CD4-positive, alpha-beta memory T cell (primary cell): Measurements from ENCODE around the gene CDC42BPG. TPM values are rescaled to one million over a fixed set of nuclear protein-coding genes. Genes with fewer than 3 reads are reported as not detected.

Experiments used
- CTCF ChIA-PET: fragments of 350-600 bp; sonication (Branson Sonifier 250); formaldehyde crosslinking; loops from one replicate; lab custom pipeline; 2021; ENCODE audit warnings: inconsistent platforms; ENCODE audit not compliant: partially characterized antibody; lab: Charles Lee
- POLR2A ChIA-PET: fragments of 350-600 bp; sonication (Branson Sonifier 250); formaldehyde crosslinking; loops from one replicate; lab custom pipeline; 2021; ENCODE audit not compliant: partially characterized antibody; lab: Charles Lee
- DNase-seq, 5 donors: peaks; one replicate each; pipeline versions ENCODE4 v3.0.0 to v3.0.0-alpha.2; 2020 to 2022; ENCODE audit warnings: mixed read lengths in 1 of 5
- H3K27ac ChIP-seq: one replicate; pipeline ENCODE4 v1.7.0; 2013; ENCODE audit warnings: low read depth, low read length
- H3K27me3 ChIP-seq: 2 replicates; pipeline ENCODE4 v1.7.0; 2013; ENCODE audit warnings: mild to moderate bottlenecking, low read length, moderate library complexity; ENCODE audit not compliant: insufficient read depth
- H3K36me3 ChIP-seq: 2 replicates; pipeline ENCODE4 v1.7.0; 2013; ENCODE audit warnings: mild to moderate bottlenecking, low read length, moderate library complexity; ENCODE audit not compliant: insufficient read depth
- H3K4me1 ChIP-seq: 2 replicates; pipeline ENCODE4 v1.7.0; 2013; ENCODE audit warnings: mild to moderate bottlenecking, low read length, moderate library complexity; ENCODE audit not compliant: insufficient read depth
- H3K4me3 ChIP-seq, 2 donors: one replicate each; pipeline ENCODE4 v1.7.0; 2013; ENCODE audit warnings: low read length in 2 of 2, mild to moderate bottlenecking in 1 of 2
- H3K9me3 ChIP-seq, 2 donors: one replicate each; pipeline ENCODE4 v1.7.0; 2013; ENCODE audit warnings: low read length in 2 of 2, control low read depth in 1 of 2; ENCODE audit not compliant: control insufficient read depth in 1 of 2
- H3K27ac Mint-ChIP-seq, 7 donors: one replicate each; pipeline ENCODE4 v1.8.0; 2020 to 2021; ENCODE audit warnings: mixed read lengths in 7 of 7, mild to moderate bottlenecking in 6 of 7, inconsistent platforms in 3 of 7, moderate library complexity in 3 of 7
- H3K27me3 Mint-ChIP-seq, 2 donors: one replicate each; pipeline ENCODE4 v1.8.0; 2020 to 2021; ENCODE audit warnings: mixed read lengths in 2 of 2
- H3K36me3 Mint-ChIP-seq, 2 donors: one replicate each; pipeline ENCODE4 v1.8.0; 2020 to 2021; ENCODE audit warnings: mixed read lengths in 2 of 2, inconsistent platforms in 1 of 2, mild to moderate bottlenecking in 1 of 2
- H3K4me1 Mint-ChIP-seq, 4 donors: one replicate each; pipeline ENCODE4 v1.8.0; 2020 to 2021; ENCODE audit warnings: mixed read lengths in 4 of 4, mild to moderate bottlenecking in 1 of 4
- H3K4me3 Mint-ChIP-seq, 8 donors: one replicate each; pipeline ENCODE4 v1.8.0; 2020 to 2021; ENCODE audit warnings: mixed read lengths in 8 of 8, mild to moderate bottlenecking in 7 of 8, moderate library complexity in 6 of 8, inconsistent platforms in 3 of 8
- H3K9me3 Mint-ChIP-seq, 8 donors: one replicate each; pipeline ENCODE4 v1.8.0; 2020 to 2021; ENCODE audit warnings: mixed read lengths in 8 of 8, mild to moderate bottlenecking in 5 of 8, inconsistent platforms in 3 of 8, moderate library complexity in 1 of 8
- intact Hi-C: fragments of 100-400 bp; cut with micrococcal nuclease; formaldehyde crosslinking; loops from one replicate; pipeline ENCODE4 v1.15.1; 2023
- polyA plus RNA-seq, 2 donors: library from polyadenylated mRNA; unstranded; fragments of 300-500 nt; fragmentation: Illumina TruSeq; gene quantifications; one replicate each; pipeline ENCODE4 v1.2.3, GENCODE V29; 2021
- total RNA-seq, 2 experiments: library from RNA; stranded (reverse); gene quantifications; one replicate each; pipeline ENCODE4 v1.2.3, GENCODE V29; 2021

Gene CDC42BPG
- total and polyA plus RNA-seq, 4 experiments from 2014 or later, result 0.62 to 9.0 (median 6.2) TPM; not detected in 1

GRCh38 chr11:64856382-64857227, 12.2 kb upstream of the CDC42BPG start:
- peak overlapping the region; percentile 70 for H3K27ac ChIP-seq
- no peak overlapping the region for H3K4me3 ChIP-seq
- intact Hi-C loops, result no loop called here
- Mint-ChIP-seq H3K27ac (peak overlapping the region; percentile 61 to 99 (median 90)), H3K4me1 (peaks cover 61 to 95% (median 79%) of the 10 kb centered on the region in 4 donors), H3K36me3 (peaks cover 56 to 69% of the 10 kb centered on the region in 2 donors), H3K27me3 (no peaks in the 10 kb centered on the region), H3K9me3 (no peaks in the 10 kb centered on the region), H3K4me3 (peak overlapping the region; percentile 28 to 89 (median 53))
- H3K9me3 ChIP-seq, result no peaks in the 10 kb centered on the region
- no peaks in the 10 kb centered on the region for H3K27me3 ChIP-seq
- ChIA-PET CTCF (interaction anchor here (8.9 to 29.7 kb wide), 3 partner anchors 11 to 30 kb away, joined by 78 to 1245 read pairs (median 252); partner anchors contain the start of genes CDC42BPG and EHD1), POLR2A (interaction anchor here (0.6 to 28.8 kb wide), 7 partner anchors 4 to 256 kb away, joined by 3 to 2105 read pairs (median 5); partner anchors contain the start of genes CDC42BPG and EHD1)
- H3K4me1 ChIP-seq, result peaks cover 99% of the 10 kb centered on the region
- peak in 1 of 5 donors; percentile 74 for DNase-seq
- peaks cover 45% of the 10 kb centered on the region for H3K36me3 ChIP-seq

- peaks cover 53 to 67% of the 10 kb centered on the region in 2 donors for H3K36me3 Mint-ChIP-seq
- CTCF ChIA-PET, result interaction anchor here (1.5 to 29.7 kb wide), 4 partner anchors 7 to 31 kb away, joined by 3 to 1245 read pairs (median 165); partner anchors contain the start of genes CDC42BPG and EHD1
- Histone ChIP-seq H3K4me1 (peaks cover 99% of the 10 kb centered on the region), H3K9me3 (no peaks in the 10 kb centered on the region), H3K27me3 (no peaks in the 10 kb centered on the region), H3K36me3 (peaks cover 45% of the 10 kb centered on the region), H3K4me3 (peak overlapping the region in 1 of 2 donors; percentile 21), H3K27ac (peak overlapping the region; percentile 70)
- peak overlapping the region; percentile 48 to 89 (median 74) for H3K4me3 Mint-ChIP-seq
- DNase-seq, result peak in 1 of 5 donors; percentile 58
- no peaks in the 10 kb centered on the region for H3K9me3 Mint-ChIP-seq
- H3K4me1 Mint-ChIP-seq, result peaks cover 65 to 95% (median 80%) of the 10 kb centered on the region in 4 donors
- intact Hi-C loops, result no loop called here
- peak overlapping the region; percentile 90 to 99 (median 93) for H3K27ac Mint-ChIP-seq
- POLR2A ChIA-PET, result interaction anchor here (0.6 to 28.8 kb wide), 9 partner anchors 3 to 280 kb away, joined by 3 to 2105 read pairs (median 5); partner anchors contain the start of genes CDC42BPG, EHD1 and SF1
- no peaks in the 10 kb centered on the region for H3K27me3 Mint-ChIP-seq
These were observed 11.3 kb upstream of the CDC42BPG start for GRCh38 chr11:64855596-64856304.

GRCh38 chr11:64854534-64855502, 10.4 kb upstream of the CDC42BPG start:
- intact Hi-C loops, result no loop called here
- POLR2A ChIA-PET, result interaction anchor here (0.8 to 28.8 kb wide), 7 partner anchors 8 to 281 kb away, joined by 3 to 2105 read pairs (median 3); partner anchors contain the start of genes CDC42BPG, EHD1, RASGRP2 and SF1
- peaks cover 96% of the 10 kb centered on the region for H3K4me1 ChIP-seq
- H3K4me3 ChIP-seq, result peak overlapping the region; percentile 6 to 21
- Mint-ChIP-seq H3K27me3 (no peaks in the 10 kb centered on the region), H3K36me3 (peaks cover 47 to 63% of the 10 kb centered on the region in 2 donors), H3K27ac (peak overlapping the region; percentile 90 to 99 (median 93)), H3K4me1 (peaks cover 61 to 92% (median 77%) of the 10 kb centered on the region in 4 donors), H3K9me3 (no peaks in the 10 kb centered on the region), H3K4me3 (peak overlapping the region; percentile 48 to 89 (median 74))
- H3K27me3 ChIP-seq, result no peaks in the 10 kb centered on the region
- H3K27ac ChIP-seq, result peak overlapping the region; percentile 70
- H3K9me3 ChIP-seq, result no peaks in the 10 kb centered on the region
- peak in 2 of 5 donors; percentile 40 to 83 for DNase-seq
- H3K36me3 ChIP-seq, result peaks cover 41% of the 10 kb centered on the region
- CTCF ChIA-PET, result interaction anchor here (1.5 to 29.7 kb wide), 5 partner anchors 8 to 32 kb away, joined by 3 to 1245 read pairs (median 78); partner anchors contain the start of genes CDC42BPG and EHD1

GRCh38 chr11:64854157-64854533, 9.7 kb upstream of the CDC42BPG start:
- H3K27ac Mint-ChIP-seq, result peak overlapping the region; percentile 42 to 99 (median 90)
- H3K9me3 ChIP-seq, result no peaks in the 10 kb centered on the region
- peak overlapping the region in 5 of 8 donors; percentile 13 to 89 (median 59) for H3K4me3 Mint-ChIP-seq
- peak overlapping the region; percentile 70 for H3K27ac ChIP-seq
- H3K27me3 Mint-ChIP-seq, result no peaks in the 10 kb centered on the region
- H3K36me3 ChIP-seq, result peaks cover 41% of the 10 kb centered on the region
- H3K9me3 Mint-ChIP-seq, result no peaks in the 10 kb centered on the region
- H3K36me3 Mint-ChIP-seq, result peaks cover 41 to 56% of the 10 kb centered on the region in 2 donors
- H3K4me3 ChIP-seq, result no peak overlapping the region
- ChIA-PET POLR2A (interaction anchor here (0.9 to 28.8 kb wide), 9 partner anchors 9 to 281 kb away, joined by 3 to 2105 read pairs (median 5); partner anchors contain the start of genes CDC42BPG, EHD1, FAU and MRPL49), CTCF (interaction anchor here (1.5 to 29.7 kb wide), 4 partner anchors 9 to 32 kb away, joined by 3 to 1245 read pairs (median 42); partner anchors contain the start of gene EHD1)
- H3K4me1 ChIP-seq, result peaks cover 96% of the 10 kb centered on the region
- DNase-seq, result no peak
- H3K27me3 ChIP-seq, result no peaks in the 10 kb centered on the region
- intact Hi-C loops, result no loop called here
- peaks cover 57 to 92% (median 73%) of the 10 kb centered on the region in 4 donors for H3K4me1 Mint-ChIP-seq

GRCh38 chr11:64853709-64854108, 9.3 kb upstream of the CDC42BPG start:
- peaks cover 36 to 51% of the 10 kb centered on the region in 2 donors for H3K36me3 Mint-ChIP-seq
- Histone ChIP-seq H3K27ac (peak overlapping the region; percentile 70), H3K4me3 (no peak overlapping the region), H3K27me3 (no peaks in the 10 kb centered on the region), H3K9me3 (no peaks in the 10 kb centered on the region), H3K4me1 (peaks cover 96% of the 10 kb centered on the region), H3K36me3 (peaks cover 41% of the 10 kb centered on the region)
- no peaks in the 10 kb centered on the region for H3K9me3 Mint-ChIP-seq
- H3K4me3 Mint-ChIP-seq, result peak overlapping the region in 7 of 8 donors; percentile 27 to 83 (median 69)
- intact Hi-C loops, result no loop called here
- no peaks in the 10 kb centered on the region for H3K27me3 Mint-ChIP-seq
- POLR2A ChIA-PET, result interaction anchor here (0.8 to 28.8 kb wide), 13 partner anchors 8 to 281 kb away, joined by 3 to 2105 read pairs (median 5); partner anchors contain the start of genes ARL2, CDC42BPG, EHD1 and FAU
- CTCF ChIA-PET, result interaction anchor here (1.0 to 29.7 kb wide), 6 partner anchors 7 to 72 kb away, joined by 3 to 1245 read pairs (median 14); partner anchors contain the start of gene EHD1
- DNase-seq, result peak; percentile 57 to 64 (median 58)
- H3K27ac Mint-ChIP-seq, result peak overlapping the region; percentile 90 to 99 (median 93)
- peaks cover 54 to 92% (median 73%) of the 10 kb centered on the region in 4 donors for H3K4me1 Mint-ChIP-seq
